Spleen (tissue), 11 donors: ENCODE measurements around the gene STX18. TPM values are rescaled to one million over a fixed set of nuclear protein-coding genes. Genes with fewer than 3 reads are reported as not detected.

Experiments
- DNase-seq: peaks from one replicate; pipeline ENCODE4 v3.0.0-alpha.2; 2020
- H3K27ac ChIP-seq, 8 donors: fragments of 200-600 bp; sonication (generic) in 7 of 8; 1 replicate in 4 of 8; 2 replicates in 4 of 8; pipeline versions ENCODE4 v1.5.0 to v1.8.0; 2016 to 2021; ENCODE audit warnings: inconsistent platforms in 4 of 8, mild to moderate bottlenecking in 4 of 8, moderate library complexity in 1 of 8
- H3K27me3 ChIP-seq, 7 donors: fragments of 200-600 bp; sonication (generic) in 6 of 7; replicated peaks in 1 of 7; 1 replicate in 4 of 7; 2 replicates in 3 of 7; pipeline versions ENCODE4 v1.5.0 to v1.8.0; 2016 to 2021; ENCODE audit warnings: inconsistent platforms in 3 of 7, mild to moderate bottlenecking in 1 of 7
- H3K36me3 ChIP-seq, 6 donors: fragments of 200-600 bp; sonication (generic) in 5 of 6; 1 replicate in 4 of 6; 2 replicates in 2 of 6; pipeline versions ENCODE4 v1.5.0 to v1.8.0; 2016 to 2021; ENCODE audit warnings: inconsistent platforms in 2 of 6
- H3K4me1 ChIP-seq, 6 donors: fragments of 200-600 bp; sonication (generic) in 5 of 6; 1 replicate in 3 of 6; 2 replicates in 3 of 6; pipeline versions ENCODE4 v1.5.0 to v1.8.0; 2016 to 2021; ENCODE audit warnings: inconsistent platforms in 3 of 6
- H3K4me3 ChIP-seq, 8 donors: fragments of 200-600 bp; sonication (generic) in 7 of 8; 1 replicate in 4 of 8; 2 replicates in 4 of 8; pipeline versions ENCODE4 v1.5.0 to v1.8.0; 2016 to 2021; ENCODE audit warnings: inconsistent platforms in 4 of 8, mild to moderate bottlenecking in 4 of 8, moderate library complexity in 2 of 8
- H3K9me3 ChIP-seq, 8 donors: fragments of 200-600 bp; sonication (generic) in 7 of 8; 1 replicate in 4 of 8; 2 replicates in 4 of 8; pipeline versions ENCODE4 v1.5.0 to v1.8.0; 2016 to 2021; ENCODE audit warnings: inconsistent platforms in 4 of 8
- CTCF ChIP-seq, 11 experiments: fragments of 200-600 bp in 7 of 11; fragments of 450-650 bp in 4 of 11; sonication (generic) in 4 of 11; IDR thresholded peaks in 8 of 11; conservative IDR thresholded peaks in 3 of 11; 1 replicate in 7 of 11; 2 replicates in 4 of 11; pipeline versions ENCODE4 v1.4.0 to v1.8.0; 2016 to 2021; ENCODE audit warnings: antibody characterized with exemption in 11 of 11, inconsistent platforms in 4 of 11, mild to moderate bottlenecking in 1 of 11
- POLR2A ChIP-seq, 3 donors: fragments of 450-650 bp; IDR thresholded peaks; one replicate each; pipeline ENCODE4 v1.5.1; 2017; ENCODE audit warnings: antibody characterized with exemption in 3 of 3, mild to moderate bottlenecking in 1 of 3
- POLR2AphosphoS5 ChIP-seq, 3 donors: sonication (generic); formaldehyde crosslinking; IDR thresholded peaks; one replicate each; pipeline ENCODE4 v1.5.1; 2017; ENCODE audit warnings: antibody characterized with exemption in 3 of 3
- WGBS, 5 donors: extraction: QIAGEN DNeasy Blood & Tissue Kit in 3 of 5; methylation state at CpG; one replicate each; pipeline versions ENCODE4 v1.1.5 to v1.1.7; 2013 to 2018; 5-methylcytosine and 5-hydroxymethylcytosine counted together
- intact Hi-C: fragments of 100-400 bp; cut with DNase I; formaldehyde crosslinking; loops from one replicate; pipeline ENCODE4 v1.15.0; 2023; ENCODE audit warnings: low total_unique reads
- polyA plus RNA-seq, 3 donors: library from polyadenylated mRNA; stranded (reverse); fragments of 200-250 nt; gene quantifications; one replicate each; pipeline ENCODE4 v1.2.1, GENCODE V29; 2013
- total RNA-seq, 7 donors: library from RNA; depleted of rRNA in 3 of 7; stranded (reverse); fragments of >200 nt in 3 of 7; fragmentation: NEBNext Ultra II Directional in 4 of 7; extraction: Animal tissue kit (Norgen Biotek cat#: 25700) in 4 of 7; gene quantifications; one replicate each; pipeline versions ENCODE4 v1.1.0 to v1.2.1, GENCODE V29; 2016 to 2021
- donor health status: healthy with polysubstance abuse.
- donor health status: DM: no; HTN: no; CAD: no; lungs with moderate emphysema.
- donor health status: DM: no; HTN: no; CAD: no.
- donor health status: Bipolar disorder and iron deficiency.
- donor health status: healthy.
- donor health status: DM: no; HTN: no; CAD: no.
- donor health status: DM: yes; HTN: yes; CAD: no.

The STX18 gene
- total and polyA plus RNA-seq, 10 donors = 19.0 to 45.8 (median 29.8) TPM

GRCh38 chr4:4488405-4489404 is 53.1 kb downstream of the STX18 start:
- Histone ChIP-seq H3K27ac (no peak overlapping the region), H3K9me3 (no peaks in the 10 kb centered on the region), H3K27me3 (no peaks in the 10 kb centered on the region), H3K4me3 (no peak overlapping the region), H3K36me3 (no peaks in the 10 kb centered on the region), H3K4me1 (peaks cover 8 to 46% (median 20%) of the 10 kb centered on the region in 6 donors)
- TF ChIP-seq CTCF (IDR thresholded peaks at IDR 0.05 in 8 of 11, conservative IDR thresholded peaks at IDR 0.05 in 3 of 11) = peak; percentile 75 to 85 (median 82)
- no peak for TF ChIP-seq POLR2A (IDR thresholded peaks at IDR 0.05)
- no peak for DNase-seq
- 38 to 45% (median 43%) methylated on average over 6 of the region's 6 CpGs for WGBS, 5 donors
- intact Hi-C loops = loop anchor here (10.0 kb wide), 1 partner anchor 386 kb away; no protein-coding TSS in a partner anchor

GRCh38 chr4:4486969-4487368 is 54.9 kb downstream of the STX18 start:
- no peak for DNase-seq
- Histone ChIP-seq H3K4me1 (peaks cover 1 to 28% (median 9%) of the 10 kb centered on the region in 6 donors), H3K9me3 (no peaks in the 10 kb centered on the region), H3K36me3 (no peaks in the 10 kb centered on the region), H3K27me3 (no peaks in the 10 kb centered on the region), H3K4me3 (no peak overlapping the region), H3K27ac (no peak overlapping the region)
- intact Hi-C loops = loop anchor here (10.0 kb wide), 1 partner anchor 388 kb away; no protein-coding TSS in a partner anchor
- TF ChIP-seq CTCF (IDR thresholded peaks at IDR 0.05 in 8 of 11, conservative IDR thresholded peaks at IDR 0.05 in 3 of 11) (no peak), POLR2AphosphoS5 (IDR thresholded peaks at IDR 0.05) (no peak), POLR2A (IDR thresholded peaks at IDR 0.05) (no peak)
- 79 to 90% (median 82%) methylated on average over 3 of the region's 3 CpGs for WGBS, 5 donors

- Histone ChIP-seq H3K27ac (no peak overlapping the region), H3K36me3 (no peaks in the 10 kb centered on the region), H3K9me3 (no peaks in the 10 kb centered on the region), H3K27me3 (no peaks in the 10 kb centered on the region), H3K4me1 (peaks cover 0 to 28% (median under 1%) of the 10 kb centered on the region in 6 donors), H3K4me3 (no peak overlapping the region)
- no peak for DNase-seq
- no peak for TF ChIP-seq CTCF (IDR thresholded peaks at IDR 0.05 in 8 of 11, conservative IDR thresholded peaks at IDR 0.05 in 3 of 11)
- no peak for TF ChIP-seq POLR2A (IDR thresholded peaks at IDR 0.05)
- no peak for TF ChIP-seq POLR2AphosphoS5 (IDR thresholded peaks at IDR 0.05)
- intact Hi-C loops = loop anchor here (10.0 kb wide), 1 partner anchor 389 kb away; no protein-coding TSS in a partner anchor
- 88 to 96% (median 92%) methylated on average over 10 of the region's 10 CpGs for WGBS, 5 donors
Measured at GRCh38 chr4:4485806-4486205, 56.0 kb downstream of the STX18 start.
